ENCODE measurements around the gene DSTYK. TPM values are rescaled to one million over a fixed set of nuclear protein-coding genes. Genes with fewer than 3 reads are reported as not detected.

Gene DSTYK
- polyA plus RNA-seq, 1 donor from 2014 or later: 12.1 TPM

DNA sequence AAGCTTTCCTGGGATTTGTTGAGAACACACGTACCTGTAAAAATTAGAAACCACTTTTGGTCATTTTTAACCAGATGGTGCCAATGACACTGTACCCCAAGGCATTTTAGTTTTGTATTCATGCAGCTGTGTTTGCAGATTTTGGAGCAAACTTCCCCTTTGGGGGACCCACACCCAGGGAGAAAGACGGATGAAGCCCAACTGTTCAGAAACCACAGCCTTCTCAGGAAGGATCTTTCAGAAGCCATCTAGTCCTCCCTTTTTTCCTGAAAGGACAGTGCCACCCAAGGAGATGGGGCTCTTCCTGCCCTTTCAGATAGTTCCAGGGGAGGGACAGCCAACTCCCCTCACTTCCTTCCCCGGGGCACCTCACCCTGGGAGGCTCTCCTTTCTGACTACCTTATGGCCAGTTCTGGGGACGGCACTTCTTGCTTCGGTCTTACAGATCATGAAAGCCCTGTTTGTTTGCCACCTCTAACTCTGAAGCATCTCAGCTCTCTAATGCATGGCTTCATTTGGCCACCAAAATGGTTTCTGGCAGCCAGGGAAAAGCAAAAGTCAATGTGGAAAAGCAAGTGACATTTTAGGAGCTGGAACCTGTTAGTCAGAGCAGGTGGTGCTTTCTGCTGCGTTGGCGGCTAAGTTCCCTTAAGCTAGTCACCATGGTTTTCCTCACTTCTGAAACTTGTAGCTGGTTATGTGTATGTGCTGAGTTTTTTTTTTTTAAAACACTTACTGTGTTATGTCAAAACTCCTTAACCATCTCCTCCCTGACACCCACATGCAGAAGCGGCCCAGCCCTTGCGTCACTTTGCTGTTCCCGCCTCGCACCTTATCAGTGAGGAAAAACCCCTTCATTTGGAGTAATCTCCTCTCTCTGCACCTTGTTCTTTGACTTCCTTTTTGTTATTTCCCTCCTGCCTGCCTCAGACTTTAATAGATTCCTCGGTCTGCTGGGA lies 26.3 kb upstream of the DSTYK start:
- H3K27ac ChIP-seq (ENCODE audit: low read length): no peak overlapping the region
- H3K79me2 ChIP-seq (replicated peaks; ENCODE audit: insufficient read depth, low read length): no peaks in the 10 kb centered on the region
- no peaks in the 10 kb centered on the region for H4K20me1 ChIP-seq (ENCODE audit: insufficient read depth)
- no peaks in the 10 kb centered on the region for H3K27me3 ChIP-seq (ENCODE audit: insufficient read depth, low read depth, low read length)
- no peak overlapping the region for H2AFZ ChIP-seq (ENCODE audit: low read depth, low read length)
- no peaks in the 10 kb centered on the region for H3F3A ChIP-seq (ENCODE audit: insufficient read depth, low read length, poor library complexity, severe bottlenecking)
- H3K9me2 ChIP-seq (ENCODE audit: insufficient read depth, low read length): no peaks in the 10 kb centered on the region
- TF ChIP-seq REST (IDR thresholded peaks at IDR 0.05; ENCODE audit: borderline replicate concordance) (no peak), EZH2 (IDR thresholded peaks at IDR 0.05; ENCODE audit: borderline replicate concordance, insufficient read depth, low read length, poor library complexity, severe bottlenecking) (no peak), SMC3 (conservative IDR thresholded peaks at IDR 0.05; ENCODE audit: poor library complexity) (no peak), POLR2AphosphoS5 (IDR thresholded peaks at IDR 0.05) (no peak), MXI1 (conservative IDR thresholded peaks at IDR 0.05; ENCODE audit: poor library complexity, severe bottlenecking) (no peak), TAF1 (IDR thresholded peaks at IDR 0.05; ENCODE audit: low read depth) (no peak), RAD21 (conservative IDR thresholded peaks at IDR 0.05) (no peak), EP300 (conservative IDR thresholded peaks at IDR 0.05; ENCODE audit: poor library complexity, severe bottlenecking) (no peak), CTCF (IDR thresholded peaks at IDR 0.05; ENCODE audit: poor library complexity, severe bottlenecking) (no peak)
- no peak overlapping the region for H3K4me2 ChIP-seq (ENCODE audit: low read length)
- no peak overlapping the region for H3K4me3 ChIP-seq (ENCODE audit: low read length)
- no peak overlapping the region for H3K9ac ChIP-seq (ENCODE audit: low read length)
- no peaks in the 10 kb centered on the region for H3K9me3 ChIP-seq (ENCODE audit: low read length)
- H3K36me3 ChIP-seq (ENCODE audit: insufficient read depth, low read length): no peaks in the 10 kb centered on the region

DNA sequence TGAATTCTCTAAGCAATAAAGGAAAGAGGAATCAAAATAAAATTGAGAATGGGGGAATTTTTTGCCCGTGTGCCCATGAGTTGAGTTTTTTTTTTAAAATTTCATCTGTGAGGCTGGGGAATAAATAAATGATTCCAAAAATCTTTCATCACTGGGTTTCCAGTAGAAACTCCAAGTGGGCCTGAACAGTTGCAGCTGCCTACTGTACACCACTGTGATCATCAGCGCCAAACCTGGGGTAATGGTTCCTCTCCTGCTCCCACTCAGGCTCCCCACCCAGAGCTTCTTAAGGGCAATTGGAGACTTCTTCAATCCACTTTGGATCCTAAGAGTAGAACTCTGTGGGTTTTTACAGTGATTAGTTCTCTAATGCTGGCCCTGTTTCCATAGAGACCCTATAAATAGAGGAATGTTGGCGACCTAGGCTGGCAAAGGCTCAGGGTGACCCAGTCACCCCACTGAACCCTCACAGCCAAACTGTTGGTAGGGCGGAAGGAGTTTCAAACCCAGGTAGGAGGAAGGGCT lies 25.5 kb upstream of the DSTYK start:
- Histone ChIP-seq H3K4me2 (ENCODE audit: low read length) (no peak overlapping the region), H3K79me2 (replicated peaks; ENCODE audit: insufficient read depth, low read length) (peaks cover under 1% of the 10 kb centered on the region), H4K20me1 (ENCODE audit: insufficient read depth) (no peaks in the 10 kb centered on the region), H3K9me3 (ENCODE audit: low read length) (no peaks in the 10 kb centered on the region), H3F3A (ENCODE audit: insufficient read depth, low read length, poor library complexity, severe bottlenecking) (no peaks in the 10 kb centered on the region), H3K27ac (ENCODE audit: low read length) (no peak overlapping the region), H3K27me3 (ENCODE audit: insufficient read depth, low read depth, low read length) (no peaks in the 10 kb centered on the region), H3K36me3 (ENCODE audit: insufficient read depth, low read length) (no peaks in the 10 kb centered on the region), H3K9ac (ENCODE audit: low read length) (no peak overlapping the region), H2AFZ (ENCODE audit: low read depth, low read length) (no peak overlapping the region), H3K9me2 (ENCODE audit: insufficient read depth, low read length) (no peaks in the 10 kb centered on the region), H3K4me3 (ENCODE audit: low read length) (no peak overlapping the region)
- TF ChIP-seq SMC3 (conservative IDR thresholded peaks at IDR 0.05; ENCODE audit: poor library complexity) (no peak), RAD21 (conservative IDR thresholded peaks at IDR 0.05) (no peak), MXI1 (conservative IDR thresholded peaks at IDR 0.05; ENCODE audit: poor library complexity, severe bottlenecking) (no peak), POLR2AphosphoS5 (IDR thresholded peaks at IDR 0.05) (no peak), EZH2 (IDR thresholded peaks at IDR 0.05; ENCODE audit: borderline replicate concordance, insufficient read depth, low read length, poor library complexity, severe bottlenecking) (no peak), CTCF (IDR thresholded peaks at IDR 0.05; ENCODE audit: poor library complexity, severe bottlenecking) (no peak), EP300 (conservative IDR thresholded peaks at IDR 0.05; ENCODE audit: poor library complexity, severe bottlenecking) (no peak), REST (IDR thresholded peaks at IDR 0.05; ENCODE audit: borderline replicate concordance) (no peak), TAF1 (IDR thresholded peaks at IDR 0.05; ENCODE audit: low read depth) (no peak)

All from neural cell (in vitro differentiated cells).